VCaP (cell line): ENCODE results near the gene EIF3K.

ENCODE experiments used
- H3K27ac ChIP-seq: fragments of 450-650 bp; 2 replicates; pipeline ENCODE4 v1.5.1; 2017
- CTCF ChIP-seq: fragments of 450-650 bp; conservative IDR thresholded peaks from 2 replicates; pipeline ENCODE4 v1.5.1; 2017; ENCODE audit warnings: mild to moderate bottlenecking, moderate library complexity

EIF3K gene

DNA sequence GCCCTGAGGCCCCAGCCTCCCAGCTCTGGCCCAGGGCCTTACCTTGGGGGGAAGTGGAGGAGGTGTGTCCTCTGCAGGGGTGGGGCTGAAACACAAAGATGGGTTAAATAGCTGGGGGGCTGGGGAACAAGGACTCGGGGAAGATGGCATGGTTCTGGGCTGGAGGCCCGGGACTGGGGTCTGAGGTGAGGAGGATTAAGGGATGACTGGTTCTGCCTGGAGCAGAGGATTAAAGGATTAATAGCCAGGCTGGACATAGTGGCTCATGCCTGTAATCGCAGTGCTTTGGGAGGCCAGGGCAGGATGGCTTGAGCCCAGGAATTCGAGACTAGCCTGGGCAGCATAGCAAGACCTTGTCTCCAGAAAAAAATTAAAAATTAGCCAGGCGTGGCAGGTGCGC lies 12.9 kb upstream of the EIF3K start:
- no peak overlapping the region for H3K27ac ChIP-seq
- no peak for TF ChIP-seq CTCF

GRCh38 chr19:38614289-38614688 lies 4.7 kb upstream of the EIF3K start:
- H3K27ac ChIP-seq = no peak overlapping the region
- no peak for TF ChIP-seq CTCF

DNA sequence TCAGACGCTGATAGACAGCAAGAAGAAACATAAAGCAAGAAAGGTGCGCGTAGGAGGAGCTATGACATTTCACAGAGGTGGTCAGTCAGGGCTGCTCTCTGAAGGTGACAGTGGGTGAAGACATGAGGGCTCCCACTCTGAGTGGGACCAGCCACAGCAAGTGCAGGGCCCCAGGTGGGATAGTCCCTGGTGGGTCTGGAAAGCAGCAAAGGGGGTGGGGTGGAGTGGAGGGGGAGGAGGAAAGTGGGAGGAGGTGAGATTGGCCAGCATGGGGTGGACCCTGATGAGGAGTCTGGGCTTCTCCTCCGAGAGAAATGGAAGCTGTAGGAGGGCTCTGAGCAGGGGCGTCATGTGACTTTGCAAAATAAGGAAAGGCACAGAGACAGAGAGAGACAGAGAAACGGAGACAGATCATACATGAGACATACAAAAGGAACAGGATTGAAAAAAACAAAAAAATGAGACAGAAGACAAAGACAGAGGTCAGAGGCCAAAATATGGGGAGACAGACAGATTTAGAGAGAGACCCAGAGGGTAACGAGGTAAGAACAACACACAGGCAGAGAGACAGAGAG lies 3.9 kb upstream of the EIF3K start:
- TF ChIP-seq CTCF = no peak
- no peak overlapping the region for H3K27ac ChIP-seq

- no peak overlapping the region for H3K27ac ChIP-seq
- TF ChIP-seq CTCF = no peak
Observed at GRCh38 chr19:38616265-38616664, 2.7 kb upstream of the EIF3K start.

DNA sequence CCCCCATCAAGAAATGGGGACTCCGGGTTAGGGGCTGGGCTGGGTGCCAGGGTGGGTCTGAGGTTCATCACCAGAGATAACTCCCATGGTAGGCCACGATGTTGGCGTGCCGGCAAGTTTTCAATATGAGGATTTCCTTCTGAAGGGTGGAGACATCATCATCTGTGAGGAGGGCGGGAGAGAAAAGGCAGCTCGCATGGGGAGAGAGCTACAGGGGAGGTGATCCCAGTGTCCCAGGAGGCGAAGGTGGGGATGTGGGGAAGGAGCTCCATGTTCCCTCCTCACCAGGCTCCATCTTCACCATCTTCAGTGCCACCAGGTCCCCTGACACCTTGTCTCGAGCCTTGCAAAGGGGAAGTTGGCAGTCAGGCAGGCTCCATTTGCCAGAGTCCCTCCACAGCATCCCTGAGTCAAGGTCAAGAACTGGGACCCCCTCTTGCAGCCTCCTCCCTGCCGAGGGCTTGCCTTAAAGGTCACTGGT lies 1.7 kb upstream of the EIF3K start:
- no peak for TF ChIP-seq CTCF
- peak overlapping the region; percentile 94 for H3K27ac ChIP-seq

DNA sequence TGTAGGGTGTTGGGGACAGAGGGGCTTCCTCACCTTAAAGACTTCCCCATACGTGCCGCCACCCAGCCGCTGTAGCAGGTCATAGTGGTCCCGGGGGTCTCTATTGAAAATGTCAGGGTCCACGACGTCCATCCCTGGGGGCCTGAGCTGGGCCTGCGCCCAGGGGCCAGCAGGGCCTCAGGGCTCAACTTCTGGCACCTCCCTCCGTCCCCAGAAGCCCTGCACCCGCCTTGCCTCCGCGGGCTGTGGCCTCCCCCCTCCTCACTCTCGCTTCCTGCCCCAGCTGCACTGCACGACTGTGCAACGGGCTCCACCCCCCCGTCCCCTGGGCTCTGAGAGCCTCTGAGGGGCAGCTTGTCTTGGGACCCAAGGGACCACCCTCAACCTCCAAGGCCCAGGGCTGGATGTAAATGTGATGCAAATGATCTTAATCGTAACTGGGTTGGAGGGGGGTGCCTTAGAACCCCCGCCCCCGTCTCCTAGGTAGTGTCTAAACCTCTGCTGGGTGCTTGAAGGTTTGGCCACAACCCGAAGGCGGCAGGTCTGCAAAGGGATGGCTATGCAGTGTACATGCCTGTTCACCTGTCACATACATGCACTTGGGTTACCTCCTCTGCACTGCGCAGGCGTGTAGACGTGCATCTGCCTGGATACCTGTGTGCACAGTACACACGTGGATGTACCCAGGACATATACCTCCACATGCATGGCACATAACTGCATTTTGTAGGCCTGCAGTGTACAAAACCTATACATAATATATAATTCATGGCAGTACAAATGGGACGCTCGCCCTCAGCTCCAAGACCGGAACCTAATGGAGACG lies 1.0 kb upstream of the EIF3K start, which contains the start of gene MAP4K1:
Gene MAP4K1, minus strand, starts transcription at position 190 of the 826 bp plus-strand sequence. Its CDS starts 58 bp downstream, at position 132.
- H3K27ac ChIP-seq = peak within 1 kb of the TSS; percentile 94

More for the DNA sequence above, 1.0 kb upstream of the EIF3K start, which contains the start of gene MAP4K1:
- no peak for TF ChIP-seq CTCF
